ENCODE results near the gene ZNF528.

The ZNF528 gene

GRCh38 chr19:52391135-52391534 lies 6.5 kb upstream of the ZNF528 start:
- Mint-ChIP-seq H3K27me3 (ENCODE audit: low read depth) (peaks cover 3% of the 10 kb centered on the region), H3K36me3 (ENCODE audit: low read depth) (peaks cover 60% of the 10 kb centered on the region), H3K4me1 (no peaks in the 10 kb centered on the region), H3K9me3 (peaks cover 50% of the 10 kb centered on the region), H3K4me3 (no peak overlapping the region), H3K27ac (no peak overlapping the region)
- no peak for TF ChIP-seq CTCF (IDR thresholded peaks at IDR 0.05; ENCODE audit: unreplicated experiment in 3 of 3)

- Mint-ChIP-seq H3K27ac (no peak overlapping the region), H3K27me3 (ENCODE audit: low read depth) (no peaks in the 10 kb centered on the region), H3K9me3 (peaks cover 31% of the 10 kb centered on the region), H3K4me1 (no peaks in the 10 kb centered on the region), H3K4me3 (peak overlapping the region in 1 of 3 experiments; percentile 40), H3K36me3 (ENCODE audit: low read depth) (peaks cover 25% of the 10 kb centered on the region)
- TF ChIP-seq CTCF (IDR thresholded peaks at IDR 0.05; ENCODE audit: unreplicated experiment in 3 of 3): no peak
These were observed 412 bp downstream of the ZNF528 start for GRCh38 chr19:52398081-52398441.

- Mint-ChIP-seq H3K36me3 (ENCODE audit: low read depth) (peaks cover 29% of the 10 kb centered on the region), H3K27ac (no peak overlapping the region), H3K4me1 (no peaks in the 10 kb centered on the region), H3K9me3 (peaks cover 29% of the 10 kb centered on the region), H3K4me3 (no peak overlapping the region), H3K27me3 (ENCODE audit: low read depth) (no peaks in the 10 kb centered on the region)
- no peak for TF ChIP-seq CTCF (IDR thresholded peaks at IDR 0.05; ENCODE audit: unreplicated experiment in 3 of 3)
These were observed 12.6 kb downstream of the ZNF528 start for GRCh38 chr19:52410276-52410675.

- Mint-ChIP-seq H3K27ac (no peak overlapping the region), H3K4me1 (no peaks in the 10 kb centered on the region), H3K9me3 (peaks cover 53% of the 10 kb centered on the region), H3K36me3 (ENCODE audit: low read depth) (peaks cover 4% of the 10 kb centered on the region), H3K27me3 (ENCODE audit: low read depth) (no peaks in the 10 kb centered on the region), H3K4me3 (no peak overlapping the region)
- TF ChIP-seq CTCF (IDR thresholded peaks at IDR 0.05; ENCODE audit: unreplicated experiment in 3 of 3): no peak
These were observed 18.1 kb downstream of the ZNF528 start for GRCh38 chr19:52415711-52416110.

- H3K27ac Mint-ChIP-seq: no peak within 1 kb of the TSS
- H3K36me3 Mint-ChIP-seq (ENCODE audit: low read depth): no peaks in the 10 kb centered on the region
- H3K4me1 Mint-ChIP-seq: no peaks in the 10 kb centered on the region
- no peak for TF ChIP-seq CTCF (IDR thresholded peaks at IDR 0.05; ENCODE audit: unreplicated experiment in 3 of 3)
- H3K4me3 Mint-ChIP-seq: no peak within 1 kb of the TSS
- peaks cover 49% of the 10 kb centered on the region for H3K9me3 Mint-ChIP-seq
- H3K27me3 Mint-ChIP-seq (ENCODE audit: low read depth): no peaks in the 10 kb centered on the region
These were observed 31.3 kb downstream of the ZNF528 start, which contains the start of gene ZNF534 for GRCh38 chr19:52428937-52429336. TSS of gene ZNF534 (plus strand) at chr19:52429148. CDS start at chr19:52431475, 2,327 bp downstream.

- Mint-ChIP-seq H3K9me3 (peaks cover 50% of the 10 kb centered on the region), H3K27me3 (ENCODE audit: low read depth) (no peaks in the 10 kb centered on the region), H3K36me3 (ENCODE audit: low read depth) (no peaks in the 10 kb centered on the region), H3K4me1 (no peaks in the 10 kb centered on the region), H3K4me3 (no peak overlapping the region), H3K27ac (no peak overlapping the region)
- no peak for TF ChIP-seq CTCF (IDR thresholded peaks at IDR 0.05; ENCODE audit: unreplicated experiment in 3 of 3)
These were observed 44.5 kb downstream of the ZNF528 start for GRCh38 chr19:52442179-52442578.

Measured in nephron (organoid).